Gastrocnemius medialis (tissue), 4 donors: ENCODE measurements around the gene MAPK1. TPM values are rescaled to one million over a fixed set of nuclear protein-coding genes. Genes with fewer than 3 reads are reported as not detected.

Experiments used
- ATAC-seq, 2 donors: fragments of 150-250 bp; one replicate each; pipeline ENCODE4 v1.9.1; 2016
- DNase-seq, 2 donors: peaks; one replicate each; pipeline ENCODE4 v3.0.0-alpha.2; 2019
- H3K27ac ChIP-seq, 4 donors: fragments of 200-600 bp; sonication (generic); 1 replicate in 1 of 4; 2 replicates in 3 of 4; pipeline ENCODE4 v1.5.1; 2016 to 2018; ENCODE audit warnings: mild to moderate bottlenecking in 2 of 4, moderate library complexity in 1 of 4
- H3K27me3 ChIP-seq, 3 donors: fragments of 200-600 bp; sonication (generic) in 2 of 3; 1 replicate in 1 of 3; 2 replicates in 2 of 3; pipeline versions ENCODE4 v1.5.1 to v1.6.0; 2016 to 2019; ENCODE audit warnings: mild to moderate bottlenecking in 1 of 3, moderate library complexity in 1 of 3
- H3K36me3 ChIP-seq, 2 donors: fragments of 200-600 bp; sonication (generic) in 1 of 2; one replicate each; pipeline ENCODE4 v1.5.1; 2017 to 2018
- H3K4me1 ChIP-seq, 2 donors: fragments of 200-600 bp; sonication (generic) in 1 of 2; one replicate each; pipeline ENCODE4 v1.5.1; 2016 to 2017; ENCODE audit warnings: mild to moderate bottlenecking in 2 of 2
- H3K4me3 ChIP-seq, 4 donors: fragments of 200-600 bp; sonication (generic) in 3 of 4; 1 replicate in 1 of 4; 2 replicates in 3 of 4; pipeline ENCODE4 v1.5.1; 2016 to 2019; ENCODE audit warnings: mild to moderate bottlenecking in 2 of 4
- H3K9me3 ChIP-seq, 3 donors: fragments of 200-600 bp; sonication (generic) in 2 of 3; 1 replicate in 1 of 3; 2 replicates in 2 of 3; pipeline ENCODE4 v1.5.1; 2016 to 2019
- CTCF ChIP-seq, 5 experiments: fragments of 450-650 bp in 3 of 5; fragments of 200-600 bp in 2 of 5; sonication (generic) in 2 of 5; IDR thresholded peaks in 4 of 5; conservative IDR thresholded peaks in 1 of 5; 1 replicate in 4 of 5; 2 replicates in 1 of 5; pipeline ENCODE4 v1.5.1; 2016 to 2019; ENCODE audit warnings: antibody characterized with exemption in 5 of 5, mild to moderate bottlenecking in 3 of 5, moderate library complexity in 3 of 5
- POLR2A ChIP-seq, 2 donors: fragments of 450-650 bp; IDR thresholded peaks; one replicate each; pipeline ENCODE4 v1.6.1; 2017; ENCODE audit warnings: antibody characterized with exemption in 2 of 2, mild to moderate bottlenecking in 2 of 2, moderate library complexity in 2 of 2
- in situ Hi-C, 4 donors: fragments of 200-750 bp; cut with MboI; loops; one replicate each; pipeline versions ENCODE4 v1.15.0 to v1.8.0; 2017; ENCODE audit warnings: low sequenced_read_pairs in 4 of 4
- intact Hi-C: fragments of 100-400 bp; cut with DNase I; formaldehyde crosslinking; loops from one replicate; pipeline ENCODE4 v1.15.1; 2023; ENCODE audit warnings: low total_unique reads
- total RNA-seq, 4 donors: library from RNA; depleted of rRNA; stranded (reverse); fragments of >200 nt; gene quantifications; one replicate each; pipeline versions ENCODE4 v1.1.0 to v1.2.3, GENCODE V29; 2016

Gene MAPK1
- total RNA-seq, 4 donors from 2014 or later, result 39.8 to 79.5 (median 57.2) TPM

- Histone ChIP-seq H3K4me1 (peaks cover 86 to 95% of the 10 kb centered on the region in 2 donors), H3K27me3 (no peaks in the 10 kb centered on the region), H3K9me3 (no peaks in the 10 kb centered on the region), H3K4me3 (no peak overlapping the region), H3K27ac (peak overlapping the region; percentile 29 to 64 (median 44)), H3K36me3 (no peaks in the 10 kb centered on the region)
- in situ Hi-C loops, result no loop called here
- ATAC-seq (no peak), DNase-seq (no peak)
- TF ChIP-seq POLR2A (IDR thresholded peaks at IDR 0.05) (no peak), CTCF (IDR thresholded peaks at IDR 0.05 in 4 of 5, conservative IDR thresholded peaks at IDR 0.05 in 1 of 5) (no peak)
- intact Hi-C loops, result no loop called here
Measured at GRCh38 chr22:21861264-21861848, 6.1 kb downstream of the MAPK1 start.

- Histone ChIP-seq H3K27me3 (no peaks in the 10 kb centered on the region), H3K4me1 (peaks cover 84 to 93% of the 10 kb centered on the region in 2 donors), H3K27ac (peak overlapping the region; percentile 29 to 64 (median 44)), H3K4me3 (no peak overlapping the region), H3K36me3 (no peaks in the 10 kb centered on the region), H3K9me3 (no peaks in the 10 kb centered on the region)
- no peak for TF ChIP-seq CTCF (IDR thresholded peaks at IDR 0.05 in 4 of 5, conservative IDR thresholded peaks at IDR 0.05 in 1 of 5)
- TF ChIP-seq POLR2A (IDR thresholded peaks at IDR 0.05), result no peak
- no peak for ATAC-seq
- intact Hi-C loops (no loop called here), in situ Hi-C loops (no loop called here)
- no peak for DNase-seq
Measured at GRCh38 chr22:21860491-21861039, 6.9 kb downstream of the MAPK1 start.

- ATAC-seq (peak in 1 of 2 donors; percentile 25), DNase-seq (no peak)
- intact Hi-C loops (no loop called here), in situ Hi-C loops (loop anchor here in 1 of 4 donors (10.0 kb wide), 1 partner anchor 53 kb away; no protein-coding TSS in a partner anchor)
- Histone ChIP-seq H3K9me3 (no peaks in the 10 kb centered on the region), H3K27me3 (no peaks in the 10 kb centered on the region), H3K4me3 (no peak overlapping the region), H3K36me3 (no peaks in the 10 kb centered on the region), H3K4me1 (peaks cover 68 to 88% of the 10 kb centered on the region in 2 donors), H3K27ac (peak overlapping the region; percentile 27 to 64 (median 56))
- TF ChIP-seq CTCF (IDR thresholded peaks at IDR 0.05 in 4 of 5, conservative IDR thresholded peaks at IDR 0.05 in 1 of 5) (no peak), POLR2A (IDR thresholded peaks at IDR 0.05) (no peak)
Measured at GRCh38 chr22:21858025-21858764, 9.2 kb downstream of the MAPK1 start.

- in situ Hi-C loops (loop anchor here in 1 of 4 donors (10.0 kb wide), 1 partner anchor 53 kb away; no protein-coding TSS in a partner anchor), intact Hi-C loops (no loop called here)
- peak in 1 of 2 donors; percentile 37 for ATAC-seq
- peaks cover 61 to 84% of the 10 kb centered on the region in 2 donors for H3K4me1 ChIP-seq
- no peak overlapping the region for H3K4me3 ChIP-seq
- no peak for DNase-seq
- TF ChIP-seq POLR2A (IDR thresholded peaks at IDR 0.05) (no peak), CTCF (IDR thresholded peaks at IDR 0.05 in 4 of 5, conservative IDR thresholded peaks at IDR 0.05 in 1 of 5) (no peak)
- peak overlapping the region; percentile 27 to 64 (median 56) for H3K27ac ChIP-seq
- H3K36me3 ChIP-seq, result no peaks in the 10 kb centered on the region
- no peaks in the 10 kb centered on the region for H3K27me3 ChIP-seq
- no peaks in the 10 kb centered on the region for H3K9me3 ChIP-seq
Measured at GRCh38 chr22:21857481-21857914, 9.9 kb downstream of the MAPK1 start.
